AG04449 (cell line): ENCODE data around the gene MIX23.

Experiments used
- CTCF ChIA-PET: fragments of 350-600 bp; formaldehyde crosslinking; extraction: SDS; loops from one replicate; lab custom pipeline; 2021; ENCODE audit warnings: antibody characterized with exemption; lab: Yijun Ruan, JAX
- POLR2A ChIA-PET: fragments of 400-600, 350-600 bp; formaldehyde crosslinking; extraction: SDS; loops from one replicate; lab custom pipeline; 2020; ENCODE audit warnings: antibody characterized with exemption, inconsistent platforms; lab: Yijun Ruan, JAX
- DNase-seq: peaks from one replicate; pipeline ENCODE4 v3.0.0-alpha.2; 2010; ENCODE audit warnings: low read depth, low spot score
- H3K4me3 ChIP-seq: 2 replicates; pipeline ENCODE4 v1.5.1; 2011; ENCODE audit warnings: low read depth, mild to moderate bottlenecking, control low read depth, low read length
- CTCF ChIP-seq: IDR thresholded peaks from one replicate; pipeline ENCODE4 v1.5.1; 2011; ENCODE audit warnings: mild to moderate bottlenecking, moderate library complexity, low read length, control low read depth, inconsistent platforms; ENCODE audit not compliant: insufficient read depth; ENCODE audit errors: missing control alignments

The MIX23 gene

GRCh38 chr3:122397201-122397600, 14.2 kb upstream of the MIX23 start:
- TF ChIP-seq CTCF: no peak
- no peak for DNase-seq
- CTCF ChIA-PET: interaction anchor here (1.0 kb wide), 1 partner anchor 11 kb away, joined by 3 read pairs; no protein-coding TSS in a partner anchor
- POLR2A ChIA-PET: no interaction called here
- H3K4me3 ChIP-seq: no peak overlapping the region

- POLR2A ChIA-PET: no interaction called here
Measured at GRCh38 chr3:122396511-122396910, 13.5 kb upstream of the MIX23 start.

GRCh38 chr3:122395582-122395981, 12.6 kb upstream of the MIX23 start:
- ChIA-PET CTCF (interaction anchor here (0.6 to 1.0 kb wide), 5 partner anchors 10 to 274 kb away, joined by 3 read pairs; partner anchors contain the start of genes FAM162A and WDR5B), POLR2A (no interaction called here)
- DNase-seq: no peak
- no peak overlapping the region for H3K4me3 ChIP-seq
- TF ChIP-seq CTCF: no peak

More at GRCh38 chr3:122396511-122396910, 13.5 kb upstream of the MIX23 start:
- TF ChIP-seq CTCF: no peak
- no peak overlapping the region for H3K4me3 ChIP-seq
- CTCF ChIA-PET: interaction anchor here (0.7 to 0.9 kb wide), 3 partner anchors 9 to 19 kb away, joined by 3 read pairs; partner anchors contain the start of gene WDR5B
- no peak for DNase-seq

- DNase-seq: no peak
- POLR2A ChIA-PET: interaction anchor here (1.3 kb wide), 1 partner anchor 285 kb away, joined by 4 read pairs; no protein-coding TSS in a partner anchor
- no peak for TF ChIP-seq CTCF
- H3K4me3 ChIP-seq: no peak overlapping the region
- CTCF ChIA-PET: interaction anchor here (1.4 to 6.2 kb wide), 8 partner anchors 9 to 848 kb away, joined by 5 to 71 read pairs (median 12); partner anchors contain the start of genes FAM162A, MIX23, PARP14 and POLQ
Measured at GRCh38 chr3:122394173-122394572, 11.1 kb upstream of the MIX23 start.

- POLR2A ChIA-PET: interaction anchor here (1.3 to 1.4 kb wide), 2 partner anchors 9 to 286 kb away, joined by 4 to 9 read pairs; partner anchors contain the start of gene FAM162A
- no peak overlapping the region for H3K4me3 ChIP-seq
- CTCF ChIA-PET: interaction anchor here (0.6 to 6.2 kb wide), 20 partner anchors 9 to 1909 kb away, joined by 3 to 71 read pairs (median 4); partner anchors contain the start of genes FAM162A, MIX23, PARP14 and POLQ
- no peak for DNase-seq
- peak; percentile 45 for TF ChIP-seq CTCF
Measured at GRCh38 chr3:122392868-122393844, 10.1 kb upstream of the MIX23 start.
